ENCODE measurements around the gene WDR17.

DNA sequence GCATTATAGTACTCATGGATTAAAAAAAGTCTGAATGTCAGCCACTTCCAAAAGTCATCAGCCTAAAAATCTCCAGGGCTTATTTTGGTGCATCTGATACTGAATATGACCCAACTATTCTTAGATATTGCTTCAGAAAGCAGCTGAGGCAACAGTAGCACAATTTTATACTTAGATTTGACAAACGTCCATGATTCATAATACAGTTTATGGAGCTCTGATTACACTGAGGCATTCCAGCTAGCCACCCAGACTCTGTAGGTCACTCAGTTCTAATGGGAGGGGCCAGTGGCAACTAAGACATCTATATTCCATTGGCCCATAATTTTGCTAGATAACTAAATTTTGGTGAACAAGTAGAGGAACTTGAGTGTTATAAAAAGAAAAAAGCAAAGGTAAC is 119.4 kb downstream of the WDR17 start:
- TF ChIP-seq, protein P1, sequence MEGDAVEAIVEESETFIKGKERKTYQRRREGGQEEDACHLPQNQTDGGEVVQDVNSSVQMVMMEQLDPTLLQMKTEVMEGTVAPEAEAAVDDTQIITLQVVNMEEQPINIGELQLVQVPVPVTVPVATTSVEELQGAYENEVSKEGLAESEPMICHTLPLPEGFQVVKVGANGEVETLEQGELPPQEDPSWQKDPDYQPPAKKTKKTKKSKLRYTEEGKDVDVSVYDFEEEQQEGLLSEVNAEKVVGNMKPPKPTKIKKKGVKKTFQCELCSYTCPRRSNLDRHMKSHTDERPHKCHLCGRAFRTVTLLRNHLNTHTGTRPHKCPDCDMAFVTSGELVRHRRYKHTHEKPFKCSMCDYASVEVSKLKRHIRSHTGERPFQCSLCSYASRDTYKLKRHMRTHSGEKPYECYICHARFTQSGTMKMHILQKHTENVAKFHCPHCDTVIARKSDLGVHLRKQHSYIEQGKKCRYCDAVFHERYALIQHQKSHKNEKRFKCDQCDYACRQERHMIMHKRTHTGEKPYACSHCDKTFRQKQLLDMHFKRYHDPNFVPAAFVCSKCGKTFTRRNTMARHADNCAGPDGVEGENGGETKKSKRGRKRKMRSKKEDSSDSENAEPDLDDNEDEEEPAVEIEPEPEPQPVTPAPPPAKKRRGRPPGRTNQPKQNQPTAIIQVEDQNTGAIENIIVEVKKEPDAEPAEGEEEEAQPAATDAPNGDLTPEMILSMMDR (IDR thresholded peaks at IDR 0.05; ENCODE audit: insufficient read depth, low read depth, low read length), result no peak
- no peak for TF ChIP-seq EZH2 (IDR thresholded peaks at IDR 0.05; ENCODE audit: insufficient read depth, low read length)
